GM03348 (cell line): ENCODE results near the gene AKNAD1.

ENCODE experiments used
- DNase-seq: peaks from one replicate; pipeline ENCODE4 v3.0.0; 2012; ENCODE audit warnings: low spot score

The AKNAD1 gene

DNA sequence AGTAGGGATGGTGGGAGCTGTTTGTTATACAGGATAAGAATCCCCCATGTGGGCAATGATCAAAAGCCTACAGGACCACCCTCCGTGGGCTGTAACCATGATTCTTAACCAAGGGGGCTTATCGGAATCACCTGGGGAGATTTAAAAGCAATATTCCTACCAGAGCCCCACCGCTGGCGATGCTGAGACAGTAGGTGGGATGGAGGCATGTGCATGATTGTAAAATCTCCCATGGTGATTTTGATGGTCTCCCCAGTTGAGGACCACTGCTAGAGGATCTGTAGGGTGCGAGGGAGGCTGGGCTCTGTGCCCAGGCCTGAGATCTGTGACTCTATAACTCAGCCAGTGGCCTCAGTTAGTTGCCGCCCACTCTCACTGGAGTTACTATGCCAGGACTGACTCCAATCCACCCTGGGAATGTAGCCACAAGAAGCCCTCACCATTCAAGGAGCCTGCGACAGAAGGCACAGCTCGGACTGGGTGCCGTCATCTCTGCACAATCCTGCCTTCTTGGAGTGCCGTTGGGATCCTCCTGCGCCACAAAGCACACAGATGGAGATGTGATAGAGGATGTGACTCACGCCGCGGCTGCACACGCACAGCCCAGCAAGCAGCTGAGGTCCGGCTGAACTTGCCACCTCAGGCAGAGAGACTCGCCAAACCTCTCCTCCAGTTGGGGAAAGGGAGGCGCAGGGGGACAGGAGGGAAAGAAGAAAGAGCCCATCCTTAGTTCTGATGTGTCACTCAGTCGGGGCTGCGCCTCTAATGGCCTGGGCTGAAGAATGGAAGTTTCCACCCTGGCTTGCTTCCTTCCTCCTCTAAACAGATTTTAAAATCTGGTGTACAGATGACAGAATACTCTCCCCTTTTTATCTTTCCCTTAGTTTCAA, 26.5 kb downstream of the AKNAD1 start:
- peak; percentile 90 for DNase-seq

DNA sequence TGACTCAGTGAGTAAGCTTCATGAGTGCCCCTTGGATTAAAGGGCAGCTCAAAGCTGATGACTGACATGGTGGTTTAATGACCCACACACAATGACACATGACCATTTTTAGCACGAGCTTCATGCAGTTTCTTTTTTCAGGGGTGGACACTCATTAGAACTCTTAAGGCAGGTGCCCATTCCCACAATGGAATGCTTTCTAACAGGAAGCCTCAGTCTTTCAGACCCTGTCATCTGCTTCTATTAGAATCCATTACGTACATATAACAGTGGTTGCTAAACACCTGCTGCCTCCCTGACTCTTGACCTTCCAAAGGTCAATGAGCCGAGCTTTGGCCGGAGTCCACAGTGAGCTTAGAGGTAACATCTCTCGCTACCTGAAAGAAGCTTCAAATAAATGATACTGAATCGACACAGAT, 27.4 kb downstream of the AKNAD1 start:
- no peak for DNase-seq

DNA sequence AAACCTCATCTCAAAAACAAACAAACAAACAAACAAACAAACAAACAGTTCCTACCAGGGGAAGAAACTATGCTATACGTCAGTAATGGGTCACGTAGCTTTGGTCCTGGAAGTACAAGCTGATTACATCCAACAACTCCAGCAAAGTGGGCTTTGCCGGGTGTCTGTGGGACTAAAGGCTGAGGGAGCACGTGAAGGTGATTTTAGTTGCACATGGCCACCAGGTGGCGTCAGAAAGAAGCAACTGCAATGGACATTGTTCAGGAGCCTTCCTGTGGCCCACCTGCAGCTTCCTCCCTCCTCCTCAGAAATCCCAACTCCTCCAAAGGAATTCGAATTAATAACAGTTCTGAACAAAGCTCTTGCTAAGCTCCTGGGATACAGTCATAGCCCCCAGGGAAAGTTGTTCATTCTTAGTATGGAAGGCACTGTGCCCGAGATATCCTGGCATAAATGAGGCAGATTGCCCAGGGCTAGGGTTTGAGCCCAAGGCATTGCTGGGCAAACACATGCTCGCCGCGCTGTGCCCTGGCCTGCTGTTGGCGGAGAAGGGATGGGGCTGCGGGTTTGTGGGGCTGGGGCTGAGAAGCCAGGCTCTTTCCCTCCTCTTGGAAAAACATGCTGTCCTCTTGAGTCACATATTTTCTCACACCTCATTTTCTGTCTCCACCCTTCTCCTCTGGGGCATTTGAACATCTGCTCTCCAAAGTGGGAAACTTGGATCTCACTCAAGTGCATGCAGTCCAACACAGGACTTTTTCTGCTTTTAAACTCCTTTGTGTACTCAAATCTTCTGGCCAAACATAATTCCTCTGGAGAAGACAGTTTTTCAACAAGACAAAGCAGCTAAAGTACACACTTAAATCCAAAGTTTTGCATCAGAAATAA, 28.6 kb downstream of the AKNAD1 start:
- DNase-seq = peak; percentile 80

DNA sequence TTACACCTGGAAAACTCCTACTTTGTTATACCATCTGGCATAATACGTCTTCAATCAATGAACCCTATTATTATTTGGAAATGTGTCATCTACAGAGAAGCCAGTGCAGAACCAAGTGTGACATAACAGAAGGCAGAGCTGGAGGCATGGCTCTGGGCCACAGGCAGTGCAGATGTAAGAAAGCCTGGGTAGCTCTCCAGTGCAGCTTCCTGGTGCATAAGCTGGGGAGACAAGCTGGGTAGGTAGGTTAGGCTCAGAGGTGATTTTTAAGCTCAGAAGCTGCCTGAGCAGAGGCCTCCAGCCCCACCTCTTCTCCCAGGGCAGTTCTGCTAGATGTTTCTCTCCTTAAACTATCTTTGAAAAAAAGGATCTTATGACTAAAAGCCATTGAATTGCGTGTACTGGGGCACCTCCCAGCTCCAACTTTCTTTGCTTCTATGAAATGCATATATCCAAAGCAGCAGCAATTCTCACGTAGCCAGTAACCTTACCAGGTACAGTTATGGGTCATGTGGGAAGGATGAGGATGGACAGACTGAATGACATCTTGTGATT, 30.7 kb downstream of the AKNAD1 start:
- no peak for DNase-seq

DNA sequence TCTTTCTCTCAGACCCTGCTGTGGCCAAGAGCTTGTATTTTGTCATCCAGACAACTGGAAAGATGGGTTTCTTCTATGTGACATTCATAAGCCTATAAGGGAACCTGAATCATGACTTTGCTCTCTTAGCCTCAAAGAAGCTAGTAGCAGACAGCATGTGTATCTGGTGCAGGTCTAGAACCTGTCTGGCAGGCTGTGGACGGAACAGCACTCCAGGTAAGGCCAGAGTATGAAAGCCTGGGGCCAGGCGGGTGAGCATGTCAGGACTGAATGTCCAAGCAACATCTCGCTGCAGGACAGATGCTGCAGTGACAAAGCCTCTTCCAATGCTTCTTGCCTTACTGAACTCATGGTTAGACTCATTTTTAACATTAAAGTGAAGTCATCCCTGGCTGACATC, 32.8 kb downstream of the AKNAD1 start:
- DNase-seq = no peak

DNA sequence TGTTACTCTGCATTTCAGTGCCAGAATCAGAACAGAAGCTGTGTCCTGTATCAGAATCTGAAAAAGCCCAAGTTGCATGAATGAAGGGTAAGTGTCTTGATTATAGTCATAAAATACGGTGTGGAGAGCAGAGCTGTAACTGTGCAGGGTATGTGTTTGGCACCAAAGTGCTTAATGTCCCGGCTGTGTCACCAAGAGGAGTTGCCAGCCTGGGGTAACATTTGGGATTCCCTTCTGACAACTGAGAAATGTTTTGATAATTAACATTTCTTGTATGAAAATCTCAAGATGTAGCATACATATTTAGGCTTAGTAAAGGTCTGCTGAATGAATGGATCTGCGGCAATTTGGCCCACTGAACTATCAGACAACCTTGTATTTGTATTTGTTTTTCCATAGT, 33.3 kb downstream of the AKNAD1 start:
- DNase-seq = no peak

DNA sequence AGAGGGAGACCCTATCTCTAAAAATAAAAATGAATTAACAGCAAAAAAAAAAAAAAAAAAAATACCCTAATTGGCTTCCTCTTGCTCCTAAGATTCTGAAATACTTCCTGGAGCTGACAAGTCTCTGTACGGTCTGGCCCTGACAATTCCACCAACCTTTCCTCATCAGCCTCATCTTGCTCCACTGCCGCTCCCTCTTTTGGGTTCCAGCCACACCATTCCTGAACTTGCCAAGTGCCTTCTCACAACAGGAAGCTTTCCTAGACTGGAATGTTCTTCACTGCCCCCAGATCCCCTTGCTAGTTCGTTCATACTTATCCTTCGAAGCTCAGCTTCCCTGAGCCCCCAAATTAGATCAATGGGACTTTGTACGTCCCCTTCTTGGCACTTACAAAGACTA, 37.0 kb downstream of the AKNAD1 start:
- peak; percentile 16 for DNase-seq

DNA sequence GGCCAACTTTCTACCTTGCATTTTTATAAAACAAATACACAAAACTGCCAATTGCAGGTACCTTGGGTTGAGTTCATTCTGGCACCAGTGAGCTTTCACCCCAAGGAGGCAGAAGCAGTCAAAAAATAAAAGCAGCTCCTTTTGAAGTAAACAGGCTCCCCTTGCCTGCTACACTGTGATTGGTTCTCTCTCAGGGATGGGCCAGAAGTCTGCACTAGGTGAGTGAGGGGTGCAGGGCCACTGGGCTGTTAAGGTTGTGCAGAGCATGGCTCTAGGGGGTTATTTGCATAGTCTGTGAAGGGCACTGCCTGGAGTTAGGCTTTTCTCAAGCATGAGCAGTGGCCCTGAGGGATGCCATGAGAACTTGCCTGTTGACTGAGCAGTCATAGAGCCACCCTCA, 39.1 kb downstream of the AKNAD1 start:
- DNase-seq = no peak

DNA sequence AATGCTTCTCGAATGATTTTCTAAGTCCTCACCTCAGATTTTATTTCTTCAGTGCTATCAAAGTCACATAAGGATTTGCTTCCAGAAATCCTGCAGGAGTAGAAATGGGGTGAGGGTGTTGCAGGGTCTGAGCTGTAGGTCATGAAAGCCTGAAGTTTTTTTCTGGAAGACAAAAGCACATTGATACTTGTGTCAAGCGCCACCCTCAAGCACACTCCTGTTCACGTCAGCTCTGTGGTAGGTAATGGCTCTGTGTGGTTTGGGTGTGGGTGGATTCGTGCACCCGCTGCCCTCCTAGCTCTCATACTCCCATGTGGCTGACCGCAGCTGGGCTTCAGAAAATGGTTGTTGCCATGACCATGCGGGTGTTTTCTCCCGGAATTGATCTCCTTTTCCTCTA, 39.9 kb downstream of the AKNAD1 start:
- peak; percentile 74 for DNase-seq

DNA sequence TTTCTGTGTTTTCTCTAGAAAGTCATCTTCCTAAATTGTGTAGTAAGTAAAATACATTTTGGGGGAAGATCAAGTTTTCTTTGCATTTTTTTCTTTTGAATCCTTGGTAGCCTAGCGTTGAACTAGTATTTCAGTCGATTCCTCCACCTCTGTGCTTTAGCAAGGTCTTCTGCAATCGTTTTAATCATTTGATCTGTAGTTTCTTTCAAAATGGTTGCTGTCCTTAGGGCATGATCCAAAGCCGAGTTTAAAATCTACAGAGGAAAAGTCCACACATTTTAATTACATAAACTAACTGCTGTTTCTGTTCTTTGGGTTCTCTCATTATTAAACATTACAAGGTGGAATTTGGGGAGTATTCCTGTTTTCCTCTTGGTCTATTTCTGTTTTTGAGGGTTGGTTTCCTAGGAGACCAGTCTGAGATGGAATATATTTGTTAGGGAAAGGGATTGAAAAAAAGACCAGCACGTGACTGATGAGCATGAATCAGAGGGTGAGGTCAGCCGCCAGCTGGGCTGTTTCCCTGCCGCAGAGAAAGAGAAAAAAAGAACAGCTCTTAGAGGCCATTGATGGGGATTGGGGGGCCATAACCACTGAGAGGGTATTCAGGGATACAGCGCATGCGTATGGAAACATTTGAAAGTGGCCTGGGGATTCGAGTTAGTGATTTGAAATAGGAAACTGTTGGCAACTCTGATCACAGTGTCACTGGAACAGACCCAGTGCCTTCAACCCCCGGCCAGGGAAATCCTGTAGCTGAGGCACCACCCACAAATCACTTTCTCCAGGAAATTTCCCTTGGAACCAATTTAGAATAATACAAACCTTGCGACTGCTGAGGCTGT, 40.6 kb downstream of the AKNAD1 start:
- DNase-seq = peak; percentile 81

DNA sequence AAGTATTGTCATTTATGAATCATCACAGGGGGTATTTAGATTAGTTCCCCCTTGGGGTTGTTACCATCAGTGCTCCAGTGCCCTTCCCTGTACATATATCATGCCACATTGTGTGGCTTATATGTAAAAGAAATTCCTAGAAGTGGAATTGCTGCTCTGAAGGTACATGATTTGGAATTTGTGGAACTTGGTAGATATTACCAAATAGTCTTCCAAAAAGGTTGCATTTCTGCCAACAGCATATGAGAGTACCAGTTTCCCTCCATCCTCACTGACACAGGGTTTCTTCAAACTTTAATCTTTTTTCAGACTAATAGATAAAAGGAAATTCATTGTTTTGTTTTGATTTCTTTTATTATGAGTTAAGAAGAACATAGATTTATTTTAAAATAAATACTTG, 41.3 kb downstream of the AKNAD1 start:
- no peak for DNase-seq

DNA sequence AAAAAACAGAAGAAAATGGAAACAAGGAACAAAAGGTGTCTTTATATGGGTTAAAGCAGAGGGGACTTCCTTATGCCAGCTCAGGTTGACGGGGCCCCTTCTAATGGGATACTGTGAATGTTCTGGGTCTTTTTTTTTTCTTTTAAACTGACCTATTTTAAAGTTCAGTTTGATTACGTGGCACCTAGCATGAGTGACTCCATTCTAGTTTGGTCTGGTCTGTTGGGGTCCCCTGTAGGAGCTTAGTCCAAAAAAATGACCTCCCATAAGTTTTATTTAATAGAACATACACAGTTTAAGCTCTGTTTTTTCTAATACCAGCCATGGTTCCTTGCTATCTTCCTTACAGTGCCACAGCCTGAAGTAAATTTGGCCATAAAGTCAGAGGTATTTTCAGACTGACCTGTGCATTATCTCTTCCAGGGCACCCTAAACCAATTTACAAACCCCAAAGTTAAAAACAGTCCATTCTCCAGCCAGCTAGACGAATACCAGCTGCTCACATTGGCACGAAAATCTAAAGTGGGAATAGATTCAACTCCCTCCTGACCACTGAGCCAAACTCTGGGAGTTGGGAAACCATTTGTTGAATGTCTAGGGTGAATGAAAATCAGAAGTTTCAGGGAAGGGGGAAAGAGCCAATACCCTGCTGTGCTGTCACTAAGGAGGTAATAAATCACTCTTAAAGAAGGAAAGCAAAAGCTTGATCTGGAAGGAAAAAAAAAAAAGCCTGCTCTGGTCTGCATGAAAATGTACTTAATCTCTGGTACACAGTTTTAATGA, 42.4 kb downstream of the AKNAD1 start:
- DNase-seq = peak; percentile 30

DNA sequence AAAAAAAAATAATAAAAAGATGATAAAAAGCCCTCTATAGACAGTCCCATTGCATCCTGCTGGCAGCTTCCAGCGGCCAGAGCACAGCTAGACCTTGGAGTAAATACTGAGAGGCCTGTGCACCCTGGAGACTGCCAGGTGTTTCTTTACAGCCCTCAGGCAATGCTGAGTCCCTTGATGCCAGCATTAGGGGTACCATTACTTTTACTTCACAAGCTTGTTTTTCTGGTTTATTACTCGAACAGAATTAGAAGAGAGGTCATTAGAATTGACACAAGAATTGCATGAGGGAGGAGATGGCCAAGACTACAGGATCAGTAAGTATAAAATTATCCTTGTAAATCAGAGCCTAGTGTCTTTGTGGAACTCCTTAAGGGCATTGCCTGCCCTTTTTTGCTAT, 43.6 kb downstream of the AKNAD1 start:
- no peak for DNase-seq

DNA sequence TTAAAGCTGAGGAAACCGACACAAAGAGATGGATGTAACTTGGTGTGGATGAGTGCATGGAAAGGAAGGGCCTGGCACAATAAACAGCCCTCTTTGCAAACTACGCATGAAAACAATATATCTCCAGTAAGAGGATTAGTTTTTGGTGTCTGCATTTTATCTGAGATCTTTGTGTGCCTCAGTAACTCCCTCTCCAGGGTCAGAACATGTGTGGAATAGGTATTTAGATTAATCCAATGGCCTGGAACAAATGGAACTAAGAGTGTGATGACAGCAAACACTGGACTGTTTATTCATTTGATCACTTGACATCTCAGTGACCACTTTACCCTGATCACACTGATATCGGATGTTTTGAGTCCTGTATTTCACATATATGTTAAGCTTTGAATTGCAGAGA, 45.3 kb downstream of the AKNAD1 start:
- no peak for DNase-seq

DNA sequence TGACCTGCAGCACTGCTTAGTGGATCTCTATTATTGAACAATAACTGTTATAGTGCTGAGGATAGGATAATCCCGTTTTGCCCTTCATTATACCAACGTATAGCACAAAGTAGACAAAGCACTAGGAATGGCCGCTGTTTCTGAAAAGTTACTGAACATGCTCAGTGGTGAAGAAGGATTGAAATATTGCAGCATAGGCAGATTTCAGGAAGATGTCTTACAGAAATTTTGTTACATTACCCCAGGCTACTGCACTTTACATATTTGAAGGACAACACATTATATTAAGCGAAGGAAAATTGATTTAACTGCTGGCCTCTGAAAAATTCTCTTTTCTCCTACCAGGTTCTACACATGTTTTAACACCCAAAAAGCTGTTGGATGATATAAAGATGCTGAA, 48.5 kb downstream of the AKNAD1 start:
- DNase-seq = no peak

DNA sequence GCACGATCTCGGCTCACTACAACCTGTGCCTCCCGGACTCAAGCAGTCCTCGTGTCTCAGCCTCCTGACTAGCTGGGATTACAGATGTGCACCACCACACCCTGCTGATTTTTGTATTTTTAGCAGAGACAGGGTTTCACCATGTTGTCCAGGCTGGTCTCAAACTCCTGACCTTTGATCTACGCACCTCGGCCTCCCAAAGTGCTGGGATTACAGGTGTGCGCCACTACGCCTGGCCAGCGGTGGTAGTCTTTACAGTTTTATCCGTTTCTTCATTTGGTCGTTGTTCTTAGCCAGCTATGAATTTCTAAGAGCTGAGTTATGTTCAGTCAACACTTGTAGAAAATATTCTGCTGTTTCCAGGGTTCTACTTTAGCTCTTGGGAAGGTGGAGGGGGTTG, 53.3 kb downstream of the AKNAD1 start:
- DNase-seq = no peak

DNA sequence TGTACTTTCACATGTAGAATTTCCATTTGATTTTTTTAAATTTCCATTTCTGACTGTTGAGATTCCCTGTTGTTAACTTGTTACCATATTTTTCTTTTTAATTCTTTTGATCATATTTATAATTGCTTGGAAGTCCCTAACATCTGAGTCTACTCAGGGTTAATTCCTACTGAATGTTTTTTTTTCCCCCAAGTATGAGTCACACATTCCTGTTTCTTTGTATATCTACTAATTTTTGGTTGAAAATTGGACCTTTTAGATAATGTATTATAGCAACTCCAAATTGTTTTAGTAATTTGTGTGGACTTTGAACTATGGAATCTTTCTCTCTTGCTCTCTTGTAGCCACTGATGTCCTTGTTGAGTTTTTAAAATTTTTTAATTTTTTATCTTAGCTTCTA, 55.8 kb downstream of the AKNAD1 start:
- peak; percentile 20 for DNase-seq

DNA sequence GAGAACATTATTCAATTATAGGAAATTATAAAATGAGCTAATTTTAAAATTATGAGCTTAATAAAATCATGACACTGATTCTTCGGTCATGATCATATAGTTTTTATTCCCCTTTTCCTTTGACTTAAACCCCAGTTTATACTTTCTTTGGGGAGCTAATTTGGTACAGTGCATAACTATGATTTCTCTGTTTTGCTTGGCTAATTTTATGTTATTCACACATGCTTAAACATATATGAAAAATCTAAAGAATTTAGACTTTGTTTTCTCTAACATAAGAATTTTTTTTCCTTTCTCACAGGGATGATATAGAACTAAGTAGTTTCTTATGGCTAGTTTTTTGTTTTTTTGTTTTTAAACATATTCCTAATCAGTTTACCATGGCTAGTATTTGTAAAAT, 57.9 kb downstream of the AKNAD1 start:
- DNase-seq = no peak

DNA sequence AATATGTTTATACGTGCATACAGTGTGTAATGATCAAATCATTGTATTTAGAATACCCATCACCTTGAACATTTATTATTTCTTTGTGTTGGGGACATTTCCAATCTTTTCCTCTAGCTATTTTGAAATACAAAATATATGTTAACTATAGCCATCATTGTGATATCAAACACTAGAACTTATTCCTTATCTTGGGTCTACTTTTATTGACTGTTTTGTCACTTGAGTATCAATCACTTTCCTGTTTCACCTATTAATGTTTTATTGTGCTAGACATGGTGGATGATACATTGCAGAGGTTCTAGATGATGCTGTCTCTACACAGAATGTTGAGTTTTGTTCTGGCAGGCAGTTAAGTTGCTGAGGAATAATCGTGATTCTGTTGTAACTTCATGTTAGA, 64.5 kb downstream of the AKNAD1 start:
- no peak for DNase-seq

DNA sequence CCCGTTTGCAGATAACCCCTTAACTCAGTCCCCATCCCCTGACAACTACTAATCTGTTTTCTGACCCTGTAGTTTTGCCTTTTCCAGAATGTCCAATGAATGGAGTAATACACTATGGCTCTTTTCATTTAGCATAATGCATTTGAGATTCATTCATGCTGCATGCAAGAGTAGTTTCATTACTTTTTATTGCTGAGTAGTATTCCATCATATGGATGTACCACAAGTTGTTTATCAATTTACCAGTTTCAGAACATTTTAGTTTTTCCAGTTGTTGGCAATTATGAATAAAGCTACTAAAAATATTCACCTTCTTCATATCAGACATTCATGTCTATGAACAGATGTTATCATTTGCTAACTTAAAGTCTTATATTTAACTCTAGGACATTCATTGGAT, 65.1 kb downstream of the AKNAD1 start:
- DNase-seq = no peak

DNA sequence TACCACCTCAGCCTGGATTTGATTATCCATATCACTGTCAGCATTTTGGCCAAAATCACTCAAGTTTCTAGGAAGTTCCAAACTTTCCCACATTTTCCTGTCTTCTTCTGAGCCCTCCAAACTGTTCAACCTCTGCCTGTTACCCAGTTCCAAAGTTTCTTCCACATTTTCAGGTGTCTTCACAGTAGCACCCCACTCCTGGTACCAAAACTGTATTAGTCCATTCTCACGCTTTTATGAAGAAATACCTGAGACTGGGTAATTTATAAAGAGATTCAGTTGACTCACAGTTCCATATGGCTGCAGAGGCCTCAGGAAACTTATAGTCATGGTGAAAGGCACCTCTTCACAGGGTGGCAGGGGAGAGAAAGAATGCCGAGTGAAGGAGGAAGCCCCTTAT, 71.0 kb downstream of the AKNAD1 start:
- no peak for DNase-seq
